Stomach (tissue), 9 donors: ENCODE measurements around the gene FBXL19. TPM values are rescaled to one million over a fixed set of nuclear protein-coding genes. Genes with fewer than 3 reads are reported as not detected.

Source experiments
- DNase-seq, 2 donors: peaks; one replicate each; pipeline versions ENCODE4 v3.0.0 to v3.0.0-alpha.2; 2013 to 2019
- H3K27ac ChIP-seq, 5 donors: fragments of 200-600 bp in 4 of 5; sonication (generic) in 4 of 5; one replicate each; pipeline ENCODE4 v1.5.1; 2013 to 2019; ENCODE audit warnings: mild to moderate bottlenecking in 1 of 5, moderate library complexity in 1 of 5
- H3K27me3 ChIP-seq, 3 donors: fragments of 200-600 bp; sonication (generic); one replicate each; pipeline ENCODE4 v1.5.1; 2017 to 2019; ENCODE audit warnings: mixed run types in 1 of 3
- H3K36me3 ChIP-seq, 4 donors: fragments of 200-600 bp; sonication (generic); 1 replicate in 3 of 4; 2 replicates in 1 of 4; pipeline ENCODE4 v1.5.1; 2016 to 2019
- H3K4me1 ChIP-seq, 4 donors: fragments of 200-600 bp; sonication (generic); one replicate each; pipeline ENCODE4 v1.5.1; 2016 to 2019
- H3K4me3 ChIP-seq, 4 donors: fragments of 200-600 bp; sonication (generic) in 3 of 4; one replicate each; pipeline ENCODE4 v1.5.1; 2016 to 2019; ENCODE audit warnings: mild to moderate bottlenecking in 1 of 4
- H3K9me3 ChIP-seq, 4 donors: fragments of 200-600 bp; sonication (generic); one replicate each; pipeline ENCODE4 v1.5.1; 2016 to 2019
- CTCF ChIP-seq, 7 experiments: fragments of 450-650 bp in 4 of 7; fragments of 200-600 bp in 3 of 7; sonication (generic) in 3 of 7; IDR thresholded peaks; one replicate each; pipeline ENCODE4 v1.5.1; 2016 to 2019; ENCODE audit warnings: antibody characterized with exemption in 7 of 7, control low read depth in 2 of 7, mild to moderate bottlenecking in 1 of 7
- EP300 ChIP-seq: sonication (generic); formaldehyde crosslinking; IDR thresholded peaks from one replicate; pipeline ENCODE4 v1.6.1; 2017; ENCODE audit warnings: antibody characterized with exemption
- POLR2A ChIP-seq, 4 donors: fragments of 450-650 bp; IDR thresholded peaks; one replicate each; pipeline ENCODE4 v1.6.1; 2016; ENCODE audit warnings: antibody characterized with exemption in 4 of 4, control low read depth in 2 of 4, mild to moderate bottlenecking in 1 of 4, moderate library complexity in 1 of 4
- POLR2AphosphoS5 ChIP-seq, 3 donors: sonication (generic); formaldehyde crosslinking; IDR thresholded peaks; one replicate each; pipeline ENCODE4 v1.6.1; 2016; ENCODE audit warnings: antibody characterized with exemption in 3 of 3
- WGBS, 5 donors: extraction: QIAGEN DNeasy Blood & Tissue Kit in 3 of 5; methylation state at CpG; one replicate each; pipeline versions ENCODE4 v1.1.5 to v1.1.7; 2013 to 2018; 5-methylcytosine and 5-hydroxymethylcytosine counted together
- intact Hi-C: fragments of 100-400 bp; cut with DNase I; formaldehyde crosslinking; loops from one replicate; pipeline ENCODE4 v1.15.1; 2023; ENCODE audit warnings: low total_unique reads
- polyA plus RNA-seq, 3 donors: library from polyadenylated mRNA; stranded (reverse); fragments of 200-250 nt; gene quantifications; one replicate each; pipeline ENCODE4 v1.2.3, GENCODE V29; 2013
- total RNA-seq, 5 donors: library from RNA; depleted of rRNA; stranded (reverse); fragments of >200 nt; gene quantifications; one replicate each; pipeline versions ENCODE4 v1.1.0 to v1.2.3, GENCODE V29; 2014 to 2016
- donor health status: healthy with polysubstance abuse.
- donor health status: Bipolar disorder and iron deficiency.
- donor health status: healthy.

Gene FBXL19
- total and polyA plus RNA-seq, 8 donors = 5.8 to 252 (median 9.5) TPM

DNA sequence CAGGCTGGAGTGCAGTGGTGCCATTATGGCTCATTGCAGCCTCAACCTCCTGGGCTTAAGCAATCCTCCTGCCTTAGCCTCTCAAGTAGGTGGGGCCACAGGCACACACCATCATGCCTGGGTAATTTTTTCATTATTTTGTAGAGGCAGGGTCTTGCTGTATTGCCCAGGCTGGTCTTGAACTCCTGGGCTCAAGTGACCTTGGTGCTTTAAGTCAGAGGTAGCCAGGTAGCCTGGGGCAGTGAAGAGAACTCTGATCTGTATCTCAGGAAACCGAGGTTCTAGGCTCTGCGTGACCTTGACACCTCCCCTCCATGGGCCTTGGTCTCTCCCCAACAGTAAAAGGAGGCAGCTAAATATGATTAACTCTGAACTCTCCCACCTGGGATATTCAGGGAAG is 23.6 kb upstream of the FBXL19 start:
- Histone ChIP-seq H3K9me3 (no peaks in the 10 kb centered on the region), H3K27ac (no peak overlapping the region), H3K36me3 (no peaks in the 10 kb centered on the region), H3K27me3 (no peaks in the 10 kb centered on the region), H3K4me3 (no peak overlapping the region), H3K4me1 (peaks cover 40 to 75% (median 71%) of the 10 kb centered on the region in 4 donors)
- intact Hi-C loops = loop anchor here (10.0 kb wide), 1 partner anchor 55 kb away; no protein-coding TSS in a partner anchor
- WGBS, 5 donors = 78 to 89% (median 88%) methylated on average over 2 of the region's 2 CpGs
- no peak for TF ChIP-seq CTCF (IDR thresholded peaks at IDR 0.05)
- no peak for TF ChIP-seq EP300
- no peak for TF ChIP-seq POLR2A (IDR thresholded peaks at IDR 0.05)
- no peak for TF ChIP-seq POLR2AphosphoS5 (IDR thresholded peaks at IDR 0.05)
- DNase-seq = no peak

DNA sequence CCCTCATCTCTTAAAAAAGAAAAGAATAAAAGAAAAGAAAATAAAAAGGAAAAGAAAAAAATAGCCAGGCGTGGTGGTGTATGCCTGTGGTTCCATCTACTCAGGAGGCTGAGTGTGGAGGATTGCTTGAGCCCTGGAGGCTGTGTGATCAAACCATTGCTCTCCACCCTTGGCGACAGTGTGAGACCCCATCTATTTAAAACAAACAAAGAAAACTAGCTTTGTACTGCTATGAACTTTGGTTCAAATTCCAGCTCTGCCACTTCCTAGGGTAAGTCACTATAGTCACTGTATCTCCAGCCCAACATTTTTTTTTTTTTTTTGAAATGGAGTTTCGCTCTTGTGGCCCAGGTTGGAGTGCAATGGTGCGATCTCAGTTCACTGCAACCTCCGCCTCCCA is 22.8 kb upstream of the FBXL19 start:
- WGBS, 5 donors = 93 to 99% (median 97%) methylated on average over 5 of the region's 5 CpGs
- DNase-seq = no peak
- peaks cover 32 to 69% (median 63%) of the 10 kb centered on the region in 4 donors for H3K4me1 ChIP-seq
- H3K4me3 ChIP-seq = no peak overlapping the region
- intact Hi-C loops = no loop called here
- H3K27me3 ChIP-seq = no peaks in the 10 kb centered on the region
- H3K27ac ChIP-seq = no peak overlapping the region
- no peaks in the 10 kb centered on the region for H3K9me3 ChIP-seq
- TF ChIP-seq EP300 = no peak
- TF ChIP-seq POLR2AphosphoS5 (IDR thresholded peaks at IDR 0.05) = no peak
- TF ChIP-seq POLR2A (IDR thresholded peaks at IDR 0.05) = no peak
- TF ChIP-seq CTCF (IDR thresholded peaks at IDR 0.05) = no peak
- H3K36me3 ChIP-seq = no peaks in the 10 kb centered on the region

GRCh38 chr16:30901201-30902028 is 22.0 kb upstream of the FBXL19 start:
- intact Hi-C loops = no loop called here
- DNase-seq = no peak
- Histone ChIP-seq H3K4me3 (peak overlapping the region; percentile 46 to 64 (median 55)), H3K27ac (peak overlapping the region; percentile 72 to 93 (median 89)), H3K4me1 (peaks cover 24 to 61% (median 54%) of the 10 kb centered on the region in 4 donors), H3K36me3 (no peaks in the 10 kb centered on the region), H3K27me3 (no peaks in the 10 kb centered on the region), H3K9me3 (no peaks in the 10 kb centered on the region)
- 33 to 44% (median 42%) methylated on average over 5 to 6 of the region's 6 CpGs for WGBS, 5 donors
- TF ChIP-seq POLR2A (IDR thresholded peaks at IDR 0.05) (no peak), CTCF (IDR thresholded peaks at IDR 0.05) (no peak), POLR2AphosphoS5 (IDR thresholded peaks at IDR 0.05) (no peak), EP300 (no peak)

GRCh38 chr16:30902029-30902972 is 21.1 kb upstream of the FBXL19 start:
- Histone ChIP-seq H3K4me3 (peak overlapping the region; percentile 46 to 64 (median 55)), H3K27ac (peak overlapping the region; percentile 88 to 93 (median 89)), H3K36me3 (no peaks in the 10 kb centered on the region), H3K9me3 (no peaks in the 10 kb centered on the region), H3K4me1 (peaks cover 18 to 52% (median 47%) of the 10 kb centered on the region in 4 donors), H3K27me3 (no peaks in the 10 kb centered on the region)
- TF ChIP-seq POLR2AphosphoS5 (IDR thresholded peaks at IDR 0.05) (peak in 1 of 3 donors; percentile 10), POLR2A (IDR thresholded peaks at IDR 0.05) (no peak), EP300 (no peak), CTCF (IDR thresholded peaks at IDR 0.05) (peak in 3 of 7 experiments; percentile 17 to 69 (median 18))
- intact Hi-C loops = no loop called here
- WGBS, 5 donors = 9 to 25% (median 12%) methylated on average over 31 to 95 of the region's 99 CpGs
- peak; percentile 77 to 88 for DNase-seq
